Ishikawa (cell line): ENCODE measurements around the gene CBLC.

Experiments
- CEBPB ChIP-seq: IDR thresholded peaks from 2 replicates; pipeline ENCODE4 v1.6.1; 2012
- CREB1 ChIP-seq: IDR thresholded peaks from 2 replicates; pipeline ENCODE4 v1.6.1; 2012; ENCODE audit warnings: low read depth
- EGR1 ChIP-seq: IDR thresholded peaks from 2 replicates; pipeline ENCODE4 v1.6.1; 2012
- EP300 ChIP-seq: IDR thresholded peaks from 2 replicates; pipeline ENCODE4 v1.6.1; 2012; ENCODE audit warnings: borderline replicate concordance
- FOXM1 ChIP-seq: IDR thresholded peaks from 2 replicates; pipeline ENCODE4 v1.6.1; 2012; ENCODE audit warnings: low read depth, borderline replicate concordance
- MAX ChIP-seq: IDR thresholded peaks from 2 replicates; pipeline ENCODE4 v1.6.1; 2012
- NFIC ChIP-seq: IDR thresholded peaks from 2 replicates; pipeline ENCODE4 v1.6.1; 2012
- RAD21 ChIP-seq: IDR thresholded peaks from 2 replicates; pipeline ENCODE4 v1.6.1; 2012; ENCODE audit warnings: low read depth
- REST ChIP-seq: IDR thresholded peaks from 2 replicates; pipeline ENCODE4 v1.6.1; 2012; ENCODE audit warnings: low read depth, mild to moderate bottlenecking
- TAF1 ChIP-seq: IDR thresholded peaks from 2 replicates; pipeline ENCODE4 v1.6.1; 2012; ENCODE audit warnings: low read depth, mild to moderate bottlenecking
- TCF12 ChIP-seq: IDR thresholded peaks from 2 replicates; pipeline ENCODE4 v1.6.1; 2012; ENCODE audit warnings: low read depth
- TEAD4 ChIP-seq: IDR thresholded peaks from 2 replicates; pipeline ENCODE4 v1.6.1; 2012
- USF1 ChIP-seq: IDR thresholded peaks from 2 replicates; pipeline ENCODE4 v1.6.1; 2012
- YY1 ChIP-seq: IDR thresholded peaks from 2 replicates; pipeline ENCODE4 v1.6.1; 2012; ENCODE audit warnings: low read depth
- ZBTB7A ChIP-seq: IDR thresholded peaks from 2 replicates; pipeline ENCODE4 v1.6.1; 2012; ENCODE audit warnings: low read depth

Gene CBLC

GRCh38 chr19:44753626-44753931, 24.1 kb upstream of the CBLC start:
- no peak for TF ChIP-seq TAF1

GRCh38 chr19:44753932-44754749, 23.5 kb upstream of the CBLC start:
- TF ChIP-seq MAX (0 out of 2 replicates have a peak, but pooled peaks have one; percentile 16), TAF1 (no peak), TCF12 (peak; percentile 13; the same call in 1 of the 2 replicates)

- TF ChIP-seq EP300: no peak
- TF ChIP-seq MAX: 0 out of 2 replicates have a peak, but pooled peaks have one; percentile 10
- TF ChIP-seq CREB1: no peak
Measured at GRCh38 chr19:44754750-44755080, 23.0 kb upstream of the CBLC start.

GRCh38 chr19:44755219-44755618, 22.5 kb upstream of the CBLC start:
- TF ChIP-seq FOXM1 (no peak), USF1 (no peak), EGR1 (no peak), TAF1 (no peak), EP300 (no peak), ZBTB7A (no peak), TEAD4 (no peak), TCF12 (no peak), RAD21 (no peak), REST (no peak), MAX (no peak)

- TF ChIP-seq CEBPB (no peak), ZBTB7A (no peak), EGR1 (no peak), USF1 (no peak), REST (no peak), CREB1 (no peak), TAF1 (no peak), TCF12 (no peak), EP300 (no peak), MAX (no peak), FOXM1 (no peak), YY1 (no peak), TEAD4 (no peak), NFIC (no peak)
Measured at GRCh38 chr19:44756089-44756562, 21.6 kb upstream of the CBLC start.

- TF ChIP-seq CREB1: no peak
- no peak for TF ChIP-seq USF1
- no peak for TF ChIP-seq REST
- no peak for TF ChIP-seq MAX
- no peak for TF ChIP-seq NFIC
- no peak for TF ChIP-seq ZBTB7A
- TF ChIP-seq TAF1: no peak
- TF ChIP-seq YY1: no peak
- TF ChIP-seq EGR1: no peak
- TF ChIP-seq TCF12: no peak
- TF ChIP-seq RAD21: no peak
- TF ChIP-seq CEBPB: no peak
- TF ChIP-seq TEAD4: no peak
Measured at GRCh38 chr19:44757057-44757734, 20.5 kb upstream of the CBLC start.
